DMS 273 treated with DMSO at 0.1 percent for 48 hours (cell line): ENCODE data around the gene TMEM116.
"Not testable (repeated sequence)": the region's sequence is repeated elsewhere in the genome, so short reads cannot be mapped to it uniquely, and the experiment has no call there.

Experiments
- DNase-seq: peaks from one replicate; lab custom pipeline; 2025; lab: John Stamatoyannopoulos, UW

Gene TMEM116

GRCh38 chr12:111976291-111976690 lies 36.7 kb downstream of the TMEM116 start:
- no peak for DNase-seq

GRCh38 chr12:111975161-111975931 lies 37.6 kb downstream of the TMEM116 start:
- DNase-seq, result no peak

- DNase-seq, result no peak
Measured at GRCh38 chr12:111971800-111972199, 41.2 kb downstream of the TMEM116 start.

GRCh38 chr12:111964935-111965334 lies 48.0 kb downstream of the TMEM116 start:
- no peak for DNase-seq

GRCh38 chr12:111959518-111959917 lies 53.4 kb downstream of the TMEM116 start:
- not testable (repeated sequence) for DNase-seq

- not testable (repeated sequence) for DNase-seq
Measured at GRCh38 chr12:111957224-111957623, 55.7 kb downstream of the TMEM116 start.

- DNase-seq, result no peak
Measured at GRCh38 chr12:111954969-111955368, 58.0 kb downstream of the TMEM116 start.

GRCh38 chr12:111953455-111953854 lies 59.5 kb downstream of the TMEM116 start:
- no peak for DNase-seq

GRCh38 chr12:111952084-111952787 lies 60.7 kb downstream of the TMEM116 start:
- DNase-seq, result not testable (repeated sequence)

GRCh38 chr12:111950961-111951676 lies 61.8 kb downstream of the TMEM116 start:
- not testable (repeated sequence) for DNase-seq

GRCh38 chr12:111943929-111944328 lies 69.0 kb downstream of the TMEM116 start:
- no peak for DNase-seq

- no peak for DNase-seq
Measured at GRCh38 chr12:111942557-111942956, 70.4 kb downstream of the TMEM116 start.

- DNase-seq, result no peak
Measured at GRCh38 chr12:111937429-111937828, 75.5 kb downstream of the TMEM116 start.

GRCh38 chr12:111936869-111937268 lies 76.1 kb downstream of the TMEM116 start:
- DNase-seq, result no peak

GRCh38 chr12:111932241-111932640 lies 80.7 kb downstream of the TMEM116 start:
- no peak for DNase-seq

- DNase-seq, result no peak
Measured at GRCh38 chr12:111927346-111927745, 85.6 kb downstream of the TMEM116 start.

GRCh38 chr12:111926631-111927030 lies 86.3 kb downstream of the TMEM116 start:
- no peak for DNase-seq

- no peak for DNase-seq
Measured at GRCh38 chr12:111925171-111925570, 87.8 kb downstream of the TMEM116 start.

GRCh38 chr12:111907740-111908139 lies 105.2 kb downstream of the TMEM116 start:
- no peak for DNase-seq

GRCh38 chr12:111905502-111905901 lies 107.5 kb downstream of the TMEM116 start:
- DNase-seq, result no peak

- no peak for DNase-seq
Measured at GRCh38 chr12:111904446-111904975, 108.5 kb downstream of the TMEM116 start.

- no peak for DNase-seq
Measured at GRCh38 chr12:111901182-111901581, 111.8 kb downstream of the TMEM116 start.
